GM19351 (cell line): ENCODE results near the gene OPTN.
A peak's percentile ranks its signal among the peaks of the same experiment; 100 is the strongest.

Experiments used
- ATAC-seq: cut with Tn5 transposase; IDR thresholded peaks from one replicate; pipeline ENCODE4 v1.9.1; 2021; ENCODE audit warnings: mild to moderate bottlenecking, moderate library complexity; ENCODE audit not compliant: unreplicated experiment

The OPTN gene

GRCh38 chr10:13182424-13182823, 82.5 kb downstream of the OPTN start:
- no peak for ATAC-seq

GRCh38 chr10:13183625-13184024, 83.7 kb downstream of the OPTN start:
- ATAC-seq = peak; percentile 67

- no peak for ATAC-seq
These were observed 84.3 kb downstream of the OPTN start for GRCh38 chr10:13184276-13184675.

GRCh38 chr10:13184730-13185514, 85.0 kb downstream of the OPTN start:
- no peak for ATAC-seq

GRCh38 chr10:13187135-13187534, 87.2 kb downstream of the OPTN start:
- no peak for ATAC-seq
